GM18505 (cell line): ENCODE data around the gene EMID1.
"Not testable (repeated sequence)": the region's sequence is repeated elsewhere in the genome, so short reads cannot be mapped to it uniquely, and the experiment has no call there.

Experiments used
- ATAC-seq: cut with Tn5 transposase; IDR thresholded peaks from one replicate; pipeline ENCODE4 v1.9.1; 2021; ENCODE audit not compliant: unreplicated experiment
- POLR2A ChIP-seq: IDR thresholded peaks from 4 replicates; pipeline ENCODE4 v1.6.1; 2011; ENCODE audit warnings: borderline replicate concordance; ENCODE audit not compliant: insufficient read depth, insufficient read length; ENCODE audit errors: extremely low read depth

The EMID1 gene

DNA sequence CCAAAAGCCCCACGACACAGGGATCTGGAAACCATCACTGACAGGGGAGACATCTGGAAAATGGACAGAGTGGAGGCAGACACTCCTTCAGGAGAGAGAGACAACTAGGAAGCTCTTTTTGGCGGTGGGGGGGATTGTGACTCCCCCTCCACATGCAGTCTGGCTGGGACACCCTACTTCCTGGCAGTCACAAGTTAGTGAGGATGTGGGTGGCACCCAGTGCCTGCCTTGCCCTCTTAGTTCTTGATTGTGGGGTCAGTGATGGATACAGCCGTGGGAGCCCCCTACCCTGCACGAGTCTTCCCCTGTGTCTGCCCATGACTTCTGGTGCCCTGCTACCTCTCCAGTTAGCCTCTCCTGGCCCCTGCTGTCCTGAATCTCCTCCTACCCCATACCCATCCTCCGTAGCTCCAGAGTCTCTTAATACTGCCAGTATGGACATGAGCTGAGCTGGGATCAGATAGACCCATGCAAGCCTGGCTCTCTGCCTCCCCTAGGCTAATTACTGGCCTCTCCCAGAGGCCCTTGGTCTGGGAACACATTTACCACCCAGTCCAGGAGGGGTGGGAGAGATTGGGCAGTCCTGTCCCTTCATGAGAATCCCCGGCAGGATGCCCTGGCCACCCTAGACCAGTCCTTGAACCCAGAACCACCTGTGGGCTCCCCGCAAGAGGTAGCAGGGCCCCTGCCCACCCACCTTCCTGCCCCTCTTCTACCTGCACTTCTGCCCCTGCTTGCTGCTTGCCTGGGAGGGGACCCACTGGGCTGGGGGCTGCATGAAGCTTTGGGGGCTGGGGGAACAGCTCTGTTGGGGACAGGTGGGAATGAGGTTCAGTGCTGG lies 39.3 kb downstream of the EMID1 start:
- no peak for ATAC-seq
- no peak for TF ChIP-seq POLR2A

DNA sequence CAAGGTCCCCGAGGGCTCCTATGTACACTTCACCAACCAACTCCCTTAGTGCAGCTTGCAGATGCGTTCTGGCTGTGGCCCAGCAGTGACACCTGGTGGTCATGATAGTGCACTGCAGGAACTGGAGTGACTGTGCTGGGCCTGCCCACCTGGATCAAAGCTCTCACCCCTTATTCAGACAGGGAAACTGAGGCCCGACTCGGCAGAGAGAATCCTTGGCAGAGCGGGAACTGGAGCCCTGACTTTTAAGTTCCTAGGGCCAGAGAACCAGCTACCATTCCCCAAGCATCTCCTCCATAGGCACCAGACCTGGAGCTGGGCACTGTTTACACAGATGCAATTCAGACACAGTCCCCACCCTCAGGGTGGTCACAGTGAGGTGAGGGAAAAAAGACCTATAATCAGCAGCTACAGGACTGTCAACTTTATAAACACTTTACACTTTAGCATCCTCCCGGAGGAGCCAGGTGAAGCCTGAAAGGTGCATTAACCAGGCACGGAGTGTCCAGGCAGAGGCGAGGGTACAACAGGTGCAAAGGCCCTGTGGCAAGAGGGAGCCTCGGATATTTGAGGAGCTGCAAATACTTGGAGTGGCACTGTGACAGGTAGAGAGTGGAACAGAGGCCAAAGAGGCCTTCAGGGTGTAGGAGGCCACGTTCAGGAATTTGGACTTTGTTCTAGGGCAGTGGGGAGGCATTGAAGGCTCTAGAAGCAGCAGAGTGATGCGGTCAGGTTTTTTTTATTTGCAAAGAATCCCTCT lies 40.1 kb downstream of the EMID1 start:
- ATAC-seq, result no peak
- no peak for TF ChIP-seq POLR2A

DNA sequence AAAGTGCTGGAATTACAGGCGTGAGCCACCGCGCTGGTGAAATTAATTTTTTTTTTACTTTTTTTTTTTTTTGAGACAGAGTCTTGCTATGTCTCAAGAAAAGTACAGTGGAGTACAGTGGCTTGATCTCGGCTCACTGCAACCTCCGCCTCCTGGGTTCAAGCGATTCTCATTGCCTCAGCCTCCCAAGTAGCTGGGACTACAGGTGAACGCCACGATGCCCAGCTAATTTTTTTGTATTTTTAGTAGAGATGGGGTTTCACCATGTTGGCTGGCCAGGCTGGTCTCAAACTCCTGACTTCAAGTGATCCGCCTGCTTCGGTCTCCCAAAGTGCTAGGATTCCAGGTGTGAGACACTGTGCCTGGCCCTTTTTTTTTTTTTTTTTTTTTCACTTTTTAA lies 42.2 kb downstream of the EMID1 start:
- not testable (repeated sequence) for ATAC-seq

DNA sequence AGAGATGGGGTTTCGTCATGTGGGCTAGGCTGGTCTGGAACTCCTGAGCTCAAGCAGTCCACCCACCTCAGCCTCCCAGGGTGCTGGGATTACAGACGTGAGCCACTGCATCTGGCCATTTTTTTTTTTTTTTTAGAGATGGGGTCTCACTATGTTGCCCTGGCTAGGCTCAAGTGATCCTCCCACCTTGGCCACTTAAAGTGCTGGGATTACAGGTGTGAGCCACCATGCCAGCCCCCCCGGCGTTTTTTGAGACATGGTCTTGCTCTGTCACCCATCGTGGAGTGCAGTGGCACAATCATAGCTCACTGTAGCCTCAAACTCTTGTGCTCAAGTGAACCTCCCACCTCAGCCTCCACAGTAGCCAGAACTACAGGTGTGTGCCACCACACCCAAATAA lies 45.6 kb downstream of the EMID1 start:
- no peak for ATAC-seq
- TF ChIP-seq POLR2A, result no peak

DNA sequence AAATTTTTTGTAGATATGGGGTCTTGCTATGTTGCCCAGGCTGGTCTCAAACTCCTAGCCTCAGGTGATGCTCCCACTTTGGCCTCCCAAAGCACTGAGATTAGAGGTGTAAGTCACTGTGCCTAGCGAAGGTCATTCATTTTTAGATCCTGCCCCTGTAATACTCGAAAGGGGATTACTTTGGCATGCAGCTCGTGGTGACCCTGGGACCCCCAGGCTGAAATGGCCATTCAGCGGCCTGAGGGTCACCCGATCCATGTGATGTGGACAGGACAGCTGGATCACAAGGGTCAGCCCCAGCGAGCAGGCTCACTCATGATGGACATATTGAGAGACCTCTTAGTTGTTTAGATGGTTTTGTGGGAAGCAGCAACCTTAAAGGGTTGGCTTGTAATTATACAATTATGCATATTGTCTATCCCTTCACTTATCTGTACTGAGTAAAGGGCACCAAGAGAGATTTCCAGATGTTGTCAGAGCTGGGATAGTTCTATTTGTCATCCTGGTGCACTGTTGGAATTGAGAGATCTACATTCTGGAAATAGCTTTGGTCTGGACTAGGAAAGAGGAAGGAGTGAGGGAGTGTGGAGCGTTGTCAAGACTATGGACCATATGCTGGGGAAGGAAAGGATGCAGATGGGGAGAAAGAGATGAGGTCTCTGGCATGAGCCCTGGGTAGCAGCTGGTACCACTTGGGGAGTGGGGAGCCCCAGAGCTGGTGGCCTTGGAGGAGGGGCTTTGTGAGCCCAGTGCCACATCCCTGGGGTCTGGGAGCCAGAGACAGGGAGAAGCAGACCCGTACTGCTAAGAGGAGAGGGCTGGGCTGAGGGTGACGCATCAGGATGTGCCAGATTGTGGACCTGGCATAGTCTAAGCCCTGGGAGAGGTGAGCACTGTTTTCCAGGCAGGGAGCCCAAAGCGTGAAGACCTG lies 46.5 kb downstream of the EMID1 start:
- no peak for TF ChIP-seq POLR2A
- no peak for ATAC-seq

DNA sequence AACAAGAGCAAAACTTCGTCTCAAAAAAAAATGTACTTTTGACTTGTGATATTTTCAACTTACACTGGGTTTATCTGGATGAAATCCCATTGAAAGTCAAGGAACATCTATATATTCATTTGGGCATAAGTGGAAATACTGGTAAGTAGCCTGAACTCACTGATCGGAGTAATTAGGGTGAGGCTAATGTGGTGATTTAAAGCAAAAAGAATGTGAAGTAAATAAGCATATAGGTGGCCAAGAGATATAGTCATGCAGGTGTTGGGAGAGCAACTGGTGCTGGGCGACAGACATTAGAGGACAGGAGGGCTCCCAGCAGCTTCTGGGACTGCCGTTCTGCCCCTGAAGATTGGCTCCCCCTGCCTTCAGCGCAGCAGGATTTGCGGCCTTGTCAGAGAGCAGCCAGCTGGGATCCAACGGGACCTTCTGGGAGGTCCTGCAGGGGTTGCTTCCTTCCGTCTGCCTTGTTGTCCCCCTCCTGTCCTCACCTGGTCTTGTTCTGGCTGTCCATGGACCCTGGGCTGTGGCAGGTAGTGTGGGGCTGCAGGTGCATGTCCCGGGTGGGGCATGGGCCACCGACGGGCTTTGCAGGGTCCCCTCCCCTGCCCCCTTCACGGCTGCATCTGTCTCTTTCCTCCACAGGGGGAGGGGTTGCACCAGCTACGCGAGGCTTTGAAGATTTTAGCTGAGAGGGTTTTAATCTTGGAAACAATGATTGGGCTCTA lies 48.0 kb downstream of the EMID1 start:
- TF ChIP-seq POLR2A, result no peak
- no peak for ATAC-seq

DNA sequence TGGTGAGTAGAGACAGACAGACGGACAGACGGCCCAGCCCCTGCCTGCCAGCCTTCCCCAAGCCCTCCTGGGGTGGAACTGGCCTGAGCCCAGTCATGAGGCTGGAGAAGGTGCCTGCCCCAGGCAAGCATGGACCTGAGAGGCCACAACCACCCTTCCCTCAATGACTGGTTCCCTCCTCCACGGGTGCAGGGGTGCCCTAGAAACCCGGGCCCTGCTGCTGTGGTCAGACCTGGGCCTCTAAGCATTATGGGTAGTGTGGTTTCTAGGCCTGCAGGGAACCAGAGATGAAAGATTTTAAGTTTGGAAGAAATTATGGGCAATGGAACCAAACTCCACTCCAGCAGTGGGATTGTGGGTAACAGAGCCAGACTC lies 48.6 kb downstream of the EMID1 start:
- TF ChIP-seq POLR2A, result no peak
- no peak for ATAC-seq

DNA sequence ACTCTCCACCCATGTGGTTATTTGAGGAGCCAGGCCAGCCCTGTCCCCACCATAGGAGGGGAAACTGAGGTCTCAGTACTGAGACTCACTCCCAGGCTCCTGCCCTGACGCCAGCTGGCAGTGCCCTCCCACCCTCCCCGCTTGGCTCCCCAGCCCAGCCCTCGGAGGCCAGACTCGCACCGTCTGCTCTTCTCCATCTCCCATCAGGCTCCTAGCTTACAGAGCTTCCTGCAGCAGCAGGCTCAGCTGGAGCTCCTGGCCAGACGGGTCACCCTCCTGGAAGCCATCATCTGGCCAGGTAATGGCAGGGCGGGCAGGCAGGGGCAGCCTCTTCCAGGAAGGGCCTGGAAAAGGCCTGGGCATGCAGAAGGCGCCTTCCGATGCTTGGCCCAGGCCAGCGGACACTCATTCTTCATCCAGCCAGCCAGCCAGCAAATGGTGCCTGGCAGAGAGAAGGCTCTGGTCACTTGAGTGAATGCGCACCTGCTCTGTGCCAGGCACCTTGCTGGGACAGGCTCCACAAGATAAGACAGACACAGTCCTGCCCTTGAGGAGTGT lies 49.4 kb downstream of the EMID1 start:
- TF ChIP-seq POLR2A, result no peak
- ATAC-seq, result no peak

DNA sequence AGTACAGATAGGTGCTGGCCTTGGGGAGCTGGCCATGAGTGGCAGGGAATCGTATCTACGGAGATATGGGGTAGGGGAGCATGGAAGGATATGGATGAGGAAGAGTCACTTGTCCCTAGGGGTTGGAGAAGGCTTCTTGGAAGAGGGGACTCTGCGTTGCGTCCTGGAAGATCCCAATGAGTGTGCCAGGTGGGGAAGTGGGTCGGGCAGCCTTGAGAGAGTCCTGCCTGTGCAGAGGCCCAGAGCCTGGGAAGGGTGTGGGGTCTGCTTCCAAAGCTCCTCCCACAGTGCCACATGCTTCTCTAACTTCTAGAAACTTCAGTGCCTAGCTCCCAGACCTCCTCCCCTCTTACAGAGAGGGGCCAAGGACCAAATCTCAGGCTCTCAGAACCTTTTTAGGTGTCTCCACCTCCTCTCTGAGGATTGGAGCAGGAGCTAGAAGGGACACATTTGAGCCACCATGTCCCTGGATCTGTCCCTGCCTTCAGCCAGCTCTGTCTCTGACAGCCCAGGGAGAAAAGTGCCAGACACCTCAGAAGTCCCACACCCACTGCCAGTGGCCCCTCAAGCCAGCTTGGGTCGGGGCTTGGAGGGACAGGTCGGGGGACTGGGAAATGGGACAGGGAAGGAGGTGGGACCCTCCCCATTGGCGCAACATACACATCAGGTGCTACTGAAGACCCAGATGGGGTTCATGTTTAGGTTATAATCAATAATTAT lies 51.1 kb downstream of the EMID1 start:
- TF ChIP-seq POLR2A, result no peak
- ATAC-seq, result no peak

DNA sequence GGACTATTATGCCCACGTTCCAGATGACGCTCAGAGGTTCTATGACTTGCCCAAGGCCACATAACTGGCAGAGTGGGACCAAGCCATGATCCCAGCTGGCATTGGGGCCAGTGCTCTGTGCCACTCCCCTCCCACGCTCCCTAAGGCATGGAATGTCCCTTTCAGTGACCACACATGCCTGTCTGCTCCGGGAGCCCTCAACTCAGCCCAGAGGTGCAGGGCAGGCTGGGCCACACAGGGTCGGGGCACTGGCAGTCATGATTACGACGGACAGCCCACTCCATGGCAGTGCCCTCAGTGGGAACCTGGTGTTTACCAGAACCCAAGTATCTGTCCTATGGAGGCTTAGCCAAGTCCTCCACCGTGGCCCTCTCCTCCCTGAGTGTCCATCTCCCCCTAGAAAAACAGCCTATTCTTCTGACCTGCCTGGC lies 52.1 kb downstream of the EMID1 start:
- TF ChIP-seq POLR2A, result no peak
- no peak for ATAC-seq

DNA sequence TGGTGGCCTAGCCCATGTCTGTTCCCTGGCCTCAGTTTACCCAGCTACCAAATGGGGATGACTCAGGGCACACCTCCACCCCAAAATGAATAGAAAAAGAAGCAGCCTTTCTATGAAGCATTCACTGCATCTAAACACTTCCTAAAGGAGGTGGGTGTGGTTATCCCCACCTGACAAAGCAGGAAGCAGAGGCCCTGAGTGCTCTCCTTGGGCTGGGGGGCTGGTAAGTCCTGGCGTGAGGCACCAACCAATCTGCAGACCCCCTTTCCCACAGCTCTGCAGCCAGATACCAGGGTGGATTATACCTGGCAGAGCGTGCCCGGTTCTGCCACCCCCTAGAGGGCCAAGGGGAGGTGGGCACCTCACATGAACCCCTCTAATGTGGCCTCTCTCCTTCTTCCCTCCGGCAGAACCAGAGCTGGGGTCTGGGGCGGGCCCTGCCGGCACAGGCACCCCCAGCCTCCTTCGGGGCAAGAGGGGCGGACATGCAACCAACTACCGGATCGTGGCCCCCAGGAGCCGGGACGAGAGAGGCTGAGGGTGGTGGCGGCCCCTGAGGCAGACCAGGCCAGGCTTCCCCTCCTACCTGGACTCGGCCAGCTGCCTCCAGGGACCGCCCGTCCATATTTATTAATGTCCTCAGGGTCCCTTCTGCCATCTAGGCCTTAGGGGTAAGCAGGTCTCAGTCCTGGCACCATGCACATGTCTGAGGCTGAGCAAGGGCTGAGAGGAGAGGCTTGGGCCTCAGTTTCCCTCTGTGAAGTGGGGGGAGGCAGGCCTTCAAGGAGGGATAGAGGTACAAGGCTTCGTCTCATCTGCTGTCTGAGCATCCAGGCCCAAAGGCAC lies 52.9 kb downstream of the EMID1 start:
- no peak for TF ChIP-seq POLR2A
- no peak for ATAC-seq
